Activated naive CD8-positive, alpha-beta T cell treated with anti-CD3 and anti-CD28 coated beads, Interleukin-2, amount 10 ng/mL, durations not matched to agents 7 days and 5 days (primary cell): ENCODE data around the gene RHBDD2. TPM values are rescaled to one million over a fixed set of nuclear protein-coding genes. Genes with fewer than 3 reads are reported as not detected.
A peak's percentile ranks its signal among the peaks of the same experiment; 100 is the strongest.
"Not testable (repeated sequence)": the region's sequence is repeated elsewhere in the genome, so short reads cannot be mapped to it uniquely, and the experiment has no call there.

Experiments used
- ATAC-seq: fragments of 150-1000 bp; cut with Tn5 transposase; one replicate; pipeline ENCODE4 v1.10.0; 2021; ENCODE audit warnings: low read depth, moderate library complexity
- POLR2A ChIA-PET: fragments of 350-600 bp; sonication (Branson Sonifier 250); formaldehyde crosslinking; loops from one replicate; lab custom pipeline; 2021; ENCODE audit warnings: antibody characterized with exemption; lab: Charles Lee
- DNase-seq: peaks from one replicate; pipeline ENCODE4 v3.0.0; 2021
- H3K27ac Mint-ChIP-seq: one replicate; pipeline ENCODE4 v1.8.0; 2022; ENCODE audit warnings: mild to moderate bottlenecking, mixed read lengths
- H3K27me3 Mint-ChIP-seq: one replicate; pipeline ENCODE4 v1.8.0; 2022; ENCODE audit warnings: mild to moderate bottlenecking, moderate library complexity, mixed read lengths
- H3K36me3 Mint-ChIP-seq: one replicate; pipeline ENCODE4 v1.8.0; 2021; ENCODE audit warnings: mild to moderate bottlenecking, mixed read lengths
- H3K4me1 Mint-ChIP-seq: one replicate; pipeline ENCODE4 v1.8.0; 2021; ENCODE audit warnings: mixed read lengths
- H3K4me3 Mint-ChIP-seq: one replicate; pipeline ENCODE4 v1.8.0; 2022; ENCODE audit warnings: mild to moderate bottlenecking, moderate library complexity, mixed read lengths
- H3K9me3 Mint-ChIP-seq: one replicate; pipeline ENCODE4 v1.8.0; 2021; ENCODE audit warnings: mixed read lengths
- total RNA-seq, 2 experiments: library from RNA; stranded (reverse); gene quantifications; one replicate each; pipeline ENCODE4 v1.2.3, GENCODE V29; 2021

RHBDD2 gene
- total RNA-seq, 2 experiments from 2014 or later = 32.2 to 33.1 TPM

GRCh38 chr7:75849573-75849972 is 29.3 kb upstream of the RHBDD2 start:
- POLR2A ChIA-PET = no interaction called here
- Mint-ChIP-seq H3K9me3 (no peaks in the 10 kb centered on the region), H3K4me1 (peaks cover 2% of the 10 kb centered on the region), H3K36me3 (no peaks in the 10 kb centered on the region), H3K27ac (no peak overlapping the region), H3K27me3 (peaks cover 4% of the 10 kb centered on the region), H3K4me3 (no peak overlapping the region)
- DNase-seq (no peak), ATAC-seq (no peak)

- H3K27me3 Mint-ChIP-seq = peaks cover 4% of the 10 kb centered on the region
- ATAC-seq (no peak), DNase-seq (no peak)
- no peaks in the 10 kb centered on the region for H3K36me3 Mint-ChIP-seq
- H3K9me3 Mint-ChIP-seq = no peaks in the 10 kb centered on the region
- POLR2A ChIA-PET = no interaction called here
- peaks cover 2% of the 10 kb centered on the region for H3K4me1 Mint-ChIP-seq
- no peak overlapping the region for H3K27ac Mint-ChIP-seq
- no peak overlapping the region for H3K4me3 Mint-ChIP-seq
These were observed 28.6 kb upstream of the RHBDD2 start for GRCh38 chr7:75850235-75850634.

GRCh38 chr7:75854233-75854632 is 24.6 kb upstream of the RHBDD2 start:
- POLR2A ChIA-PET = no interaction called here
- Mint-ChIP-seq H3K4me1 (peaks cover 10% of the 10 kb centered on the region), H3K36me3 (no peaks in the 10 kb centered on the region), H3K4me3 (no peak overlapping the region), H3K9me3 (peaks cover 5% of the 10 kb centered on the region), H3K27me3 (peaks cover 13% of the 10 kb centered on the region), H3K27ac (no peak overlapping the region)
- ATAC-seq (no peak), DNase-seq (no peak)

- POLR2A ChIA-PET, DNase-seq, ATAC-seq, H3K4me3 Mint-ChIP-seq, H3K27me3 Mint-ChIP-seq, H3K9me3 Mint-ChIP-seq, H3K27ac Mint-ChIP-seq, H3K36me3 Mint-ChIP-seq, H3K4me1 Mint-ChIP-seq: not testable (repeated sequence)
These were observed 24.0 kb upstream of the RHBDD2 start for GRCh38 chr7:75854813-75855345.

- peaks cover 7% of the 10 kb centered on the region for H3K4me1 Mint-ChIP-seq
- no peaks in the 10 kb centered on the region for H3K36me3 Mint-ChIP-seq
- no peak overlapping the region for H3K27ac Mint-ChIP-seq
- POLR2A ChIA-PET = no interaction called here
- DNase-seq = no peak
- no peak overlapping the region for H3K4me3 Mint-ChIP-seq
- no peak for ATAC-seq
- H3K27me3 Mint-ChIP-seq = peaks cover 9% of the 10 kb centered on the region
- peaks cover 5% of the 10 kb centered on the region for H3K9me3 Mint-ChIP-seq
These were observed 22.3 kb upstream of the RHBDD2 start for GRCh38 chr7:75856536-75856935.

GRCh38 chr7:75858410-75858809 is 20.4 kb upstream of the RHBDD2 start:
- no peak overlapping the region for H3K4me3 Mint-ChIP-seq
- POLR2A ChIA-PET = no interaction called here
- peaks cover 5% of the 10 kb centered on the region for H3K9me3 Mint-ChIP-seq
- no peak for ATAC-seq
- H3K4me1 Mint-ChIP-seq = peaks cover 7% of the 10 kb centered on the region
- H3K36me3 Mint-ChIP-seq = no peaks in the 10 kb centered on the region
- peaks cover 9% of the 10 kb centered on the region for H3K27me3 Mint-ChIP-seq
- DNase-seq = no peak
- H3K27ac Mint-ChIP-seq = no peak overlapping the region

- H3K4me1 Mint-ChIP-seq = peaks cover 7% of the 10 kb centered on the region
- H3K27ac Mint-ChIP-seq = no peak overlapping the region
- H3K36me3 Mint-ChIP-seq = no peaks in the 10 kb centered on the region
- DNase-seq = no peak
- peaks cover 5% of the 10 kb centered on the region for H3K9me3 Mint-ChIP-seq
- H3K4me3 Mint-ChIP-seq = no peak overlapping the region
- H3K27me3 Mint-ChIP-seq = peaks cover 18% of the 10 kb centered on the region
- ATAC-seq = no peak
- POLR2A ChIA-PET = no interaction called here
These were observed 17.2 kb upstream of the RHBDD2 start for GRCh38 chr7:75861636-75862035.

- POLR2A ChIA-PET, H3K27ac Mint-ChIP-seq: not testable (repeated sequence)
These were observed 14.6 kb upstream of the RHBDD2 start for GRCh38 chr7:75864251-75864650.

GRCh38 chr7:75866114-75866488 is 12.7 kb upstream of the RHBDD2 start:
- DNase-seq (no peak), ATAC-seq (no peak)
- Mint-ChIP-seq H3K27ac (no peak overlapping the region), H3K4me3 (no peak overlapping the region), H3K9me3 (no peaks in the 10 kb centered on the region), H3K27me3 (peaks cover 9% of the 10 kb centered on the region), H3K4me1 (peaks cover 6% of the 10 kb centered on the region), H3K36me3 (no peaks in the 10 kb centered on the region)
- POLR2A ChIA-PET = interaction anchor here (0.6 to 1.5 kb wide), 4 partner anchors 12 to 154 kb away, joined by 3 to 4 read pairs (median 4); no protein-coding TSS in a partner anchor

More at GRCh38 chr7:75864251-75864650, 14.6 kb upstream of the RHBDD2 start:
- H3K4me1 Mint-ChIP-seq, H3K4me3 Mint-ChIP-seq, H3K9me3 Mint-ChIP-seq, DNase-seq, H3K27me3 Mint-ChIP-seq, ATAC-seq, H3K36me3 Mint-ChIP-seq: not testable (repeated sequence)

GRCh38 chr7:75866489-75867389 is 12.1 kb upstream of the RHBDD2 start:
- Mint-ChIP-seq H3K4me3 (no peak overlapping the region), H3K27me3 (peaks cover 9% of the 10 kb centered on the region), H3K27ac (no peak overlapping the region), H3K9me3 (no peaks in the 10 kb centered on the region), H3K36me3 (no peaks in the 10 kb centered on the region), H3K4me1 (peaks cover 6% of the 10 kb centered on the region)
- ATAC-seq (peak; percentile 73), DNase-seq (peak; percentile 43)
- POLR2A ChIA-PET = interaction anchor here (0.6 to 1.5 kb wide), 3 partner anchors 53 to 154 kb away, joined by 3 to 4 read pairs (median 4); no protein-coding TSS in a partner anchor

GRCh38 chr7:75867390-75867717 is 11.5 kb upstream of the RHBDD2 start:
- DNase-seq (no peak), ATAC-seq (no peak)
- Mint-ChIP-seq H3K9me3 (no peaks in the 10 kb centered on the region), H3K4me1 (peaks cover 6% of the 10 kb centered on the region), H3K4me3 (no peak overlapping the region), H3K36me3 (no peaks in the 10 kb centered on the region), H3K27me3 (peaks cover 9% of the 10 kb centered on the region), H3K27ac (no peak overlapping the region)
- POLR2A ChIA-PET = interaction anchor here (1.5 kb wide), 1 partner anchor 153 kb away, joined by 4 read pairs; no protein-coding TSS in a partner anchor

- Mint-ChIP-seq H3K36me3 (no peaks in the 10 kb centered on the region), H3K27ac (no peak overlapping the region), H3K4me1 (peaks cover 6% of the 10 kb centered on the region), H3K9me3 (no peaks in the 10 kb centered on the region), H3K27me3 (peaks cover 9% of the 10 kb centered on the region), H3K4me3 (no peak overlapping the region)
- POLR2A ChIA-PET = interaction anchor here (1.6 kb wide), 1 partner anchor 10 kb away, joined by 3 read pairs; no protein-coding TSS in a partner anchor
- ATAC-seq (no peak), DNase-seq (no peak)
These were observed 10.7 kb upstream of the RHBDD2 start for GRCh38 chr7:75868153-75868552.

- no peak overlapping the region for H3K27ac Mint-ChIP-seq
- no peak overlapping the region for H3K4me3 Mint-ChIP-seq
- ATAC-seq (peak; percentile 22), DNase-seq (no peak)
- peaks cover 8% of the 10 kb centered on the region for H3K27me3 Mint-ChIP-seq
- H3K36me3 Mint-ChIP-seq = no peaks in the 10 kb centered on the region
- POLR2A ChIA-PET = no interaction called here
- H3K9me3 Mint-ChIP-seq = no peaks in the 10 kb centered on the region
- H3K4me1 Mint-ChIP-seq = peaks cover 6% of the 10 kb centered on the region
These were observed 9.0 kb upstream of the RHBDD2 start for GRCh38 chr7:75869776-75870379.
